Neural cell (in vitro differentiated cells): ENCODE measurements around the gene METTL9. TPM values are rescaled to one million over a fixed set of nuclear protein-coding genes. Genes with fewer than 3 reads are reported as not detected.
"Not testable (repeated sequence)": the region's sequence is repeated elsewhere in the genome, so short reads cannot be mapped to it uniquely, and the experiment has no call there.

Experiments
- H2AFZ ChIP-seq: fragments of 200-600, 300-800 bp; sonication (generic), shearing (Covaris generic); 2 replicates; pipeline ENCODE4 v1.6.0; 2014; ENCODE audit warnings: low read depth, mild to moderate bottlenecking, antibody characterized with exemption, low read length, moderate library complexity
- H3F3A ChIP-seq: fragments of 200-600 bp; shearing (Covaris generic); 2 replicates; pipeline ENCODE4 v1.6.1; 2016; ENCODE audit warnings: mild to moderate bottlenecking, moderate library complexity, mixed read lengths, antibody characterized with exemption, low read length; ENCODE audit not compliant: insufficient read depth, poor library complexity, severe bottlenecking
- H3K27ac ChIP-seq: fragments of 200-600, 300-800 bp; sonication (generic), shearing (Covaris generic); 2 replicates; pipeline ENCODE4 v1.5.1; 2014; ENCODE audit warnings: mild to moderate bottlenecking, low read length, moderate library complexity
- H3K27me3 ChIP-seq: fragments of 300-800, 200-600 bp; sonication (generic), shearing (Covaris generic); 2 replicates; pipeline ENCODE4 v1.6.0; 2014; ENCODE audit warnings: mild to moderate bottlenecking, low read depth, low read length, moderate library complexity; ENCODE audit not compliant: insufficient read depth
- H3K36me3 ChIP-seq: fragments of 300-800, 200-600 bp; sonication (generic), shearing (Covaris generic); 2 replicates; pipeline ENCODE4 v1.5.1; 2014; ENCODE audit warnings: mild to moderate bottlenecking, antibody characterized with exemption, low read length, moderate library complexity; ENCODE audit not compliant: insufficient read depth
- H3K4me2 ChIP-seq: fragments of 300-800, 200-600 bp; sonication (generic), shearing (Covaris generic); 2 replicates; pipeline ENCODE4 v1.6.0; 2014; ENCODE audit warnings: mild to moderate bottlenecking, low read length
- H3K4me3 ChIP-seq: fragments of 300-800, 200-600 bp; sonication (generic), shearing (Covaris generic); 2 replicates; pipeline ENCODE4 v1.5.1; 2014; ENCODE audit warnings: mild to moderate bottlenecking, low read length, moderate library complexity
- H3K79me2 ChIP-seq: fragments of 200-600 bp; shearing (Covaris generic); replicated peaks from 2 replicates; pipeline ENCODE4 v1.6.0; 2014; ENCODE audit warnings: mild to moderate bottlenecking, low read length, moderate library complexity; ENCODE audit not compliant: insufficient read depth
- H3K9ac ChIP-seq: fragments of 300-800, 200-600 bp; sonication (generic), shearing (Covaris generic); 2 replicates; pipeline ENCODE4 v1.6.1; 2016; ENCODE audit warnings: mild to moderate bottlenecking, low read length, mixed read lengths
- H3K9me2 ChIP-seq: fragments of 200-600 bp; shearing (Covaris generic); 2 replicates; pipeline ENCODE4 v1.6.1; 2016; ENCODE audit warnings: mild to moderate bottlenecking, low read length, mixed read lengths; ENCODE audit not compliant: insufficient read depth
- H3K9me3 ChIP-seq: fragments of 200-600, 300-800 bp; sonication (generic), shearing (Covaris generic); 2 replicates; pipeline ENCODE4 v1.6.1; 2016; ENCODE audit warnings: mild to moderate bottlenecking, mixed run types, low read length, moderate library complexity, mixed read lengths
- H4K20me1 ChIP-seq: fragments of 200-600 bp; shearing (Covaris generic); 2 replicates; pipeline ENCODE4 v1.6.1; 2016; ENCODE audit warnings: mild to moderate bottlenecking, mixed run types; ENCODE audit not compliant: insufficient read depth
- EP300 ChIP-seq: fragments of 450-650 bp; conservative IDR thresholded peaks from 2 replicates; pipeline ENCODE4 v1.6.1; 2014; ENCODE audit warnings: antibody characterized with exemption, mild to moderate bottlenecking, moderate library complexity; ENCODE audit not compliant: poor library complexity, severe bottlenecking
- RAD21 ChIP-seq: fragments of 450-650 bp; conservative IDR thresholded peaks from 2 replicates; pipeline ENCODE4 v1.6.1; 2014; ENCODE audit warnings: antibody characterized with exemption, mild to moderate bottlenecking, moderate library complexity
- SMC3 ChIP-seq: fragments of 450-650 bp; conservative IDR thresholded peaks from 2 replicates; pipeline ENCODE4 v1.6.1; 2014; ENCODE audit warnings: antibody characterized with exemption, mild to moderate bottlenecking, moderate library complexity; ENCODE audit not compliant: poor library complexity
- TAF1 ChIP-seq: IDR thresholded peaks from 2 replicates; pipeline ENCODE4 v1.6.1; 2012; ENCODE audit warnings: low read depth
- polyA plus RNA-seq: library from polyadenylated mRNA; depleted of rRNA; stranded (reverse); fragments of >200 nt; gene quantifications from 2 replicates; pipeline ENCODE4 v1.2.3, GENCODE V29; 2014
- TF ChIP-seq, protein P1 (sequence below): fragments of 450-650 bp; IDR thresholded peaks from 2 replicates; pipeline ENCODE4 v1.5.1; 2014; ENCODE audit warnings: antibody characterized with exemption, mild to moderate bottlenecking, moderate library complexity; ENCODE audit not compliant: poor library complexity, severe bottlenecking
- TF ChIP-seq, protein P2 (sequence below): IDR thresholded peaks from 2 replicates; pipeline ENCODE4 v1.6.1; 2012; ENCODE audit warnings: borderline replicate concordance

Gene METTL9
- polyA plus RNA-seq, 1 donor from 2014 or later, result 483 TPM

DNA sequence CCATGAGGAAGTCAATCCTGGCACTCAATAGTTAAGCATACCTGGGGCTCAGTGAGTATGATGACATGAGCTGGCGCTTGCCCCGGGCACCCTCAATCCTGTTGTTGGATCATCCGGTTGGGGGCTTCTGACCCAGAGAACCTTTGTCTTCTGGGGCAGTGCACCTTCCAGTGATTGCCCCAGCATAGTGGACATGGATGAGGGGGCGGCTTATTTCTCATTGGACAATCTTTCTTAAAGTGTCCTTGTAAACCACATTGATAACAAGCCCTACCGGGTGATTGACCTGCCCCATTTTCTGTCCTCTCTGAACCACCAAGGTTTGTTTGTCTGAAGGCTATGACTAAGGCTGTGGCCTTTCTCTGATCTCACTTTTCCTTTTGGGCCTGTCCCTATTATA is 34.8 kb downstream of the METTL9 start:
- H3K9me2 ChIP-seq, result no peaks in the 10 kb centered on the region
- H3K9me3 ChIP-seq, result no peaks in the 10 kb centered on the region
- H3K79me2 ChIP-seq, result no peaks in the 10 kb centered on the region
- H2AFZ ChIP-seq, result no peak overlapping the region
- no peak overlapping the region for H3K9ac ChIP-seq
- H3K36me3 ChIP-seq, result no peaks in the 10 kb centered on the region
- H4K20me1 ChIP-seq, result no peaks in the 10 kb centered on the region
- H3K4me3 ChIP-seq, result no peak overlapping the region
- H3F3A ChIP-seq, result no peaks in the 10 kb centered on the region
- no peak for TF ChIP-seq TAF1
- TF ChIP-seq RAD21, result no peak
- TF ChIP-seq, protein P1, sequence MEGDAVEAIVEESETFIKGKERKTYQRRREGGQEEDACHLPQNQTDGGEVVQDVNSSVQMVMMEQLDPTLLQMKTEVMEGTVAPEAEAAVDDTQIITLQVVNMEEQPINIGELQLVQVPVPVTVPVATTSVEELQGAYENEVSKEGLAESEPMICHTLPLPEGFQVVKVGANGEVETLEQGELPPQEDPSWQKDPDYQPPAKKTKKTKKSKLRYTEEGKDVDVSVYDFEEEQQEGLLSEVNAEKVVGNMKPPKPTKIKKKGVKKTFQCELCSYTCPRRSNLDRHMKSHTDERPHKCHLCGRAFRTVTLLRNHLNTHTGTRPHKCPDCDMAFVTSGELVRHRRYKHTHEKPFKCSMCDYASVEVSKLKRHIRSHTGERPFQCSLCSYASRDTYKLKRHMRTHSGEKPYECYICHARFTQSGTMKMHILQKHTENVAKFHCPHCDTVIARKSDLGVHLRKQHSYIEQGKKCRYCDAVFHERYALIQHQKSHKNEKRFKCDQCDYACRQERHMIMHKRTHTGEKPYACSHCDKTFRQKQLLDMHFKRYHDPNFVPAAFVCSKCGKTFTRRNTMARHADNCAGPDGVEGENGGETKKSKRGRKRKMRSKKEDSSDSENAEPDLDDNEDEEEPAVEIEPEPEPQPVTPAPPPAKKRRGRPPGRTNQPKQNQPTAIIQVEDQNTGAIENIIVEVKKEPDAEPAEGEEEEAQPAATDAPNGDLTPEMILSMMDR, result no peak
- TF ChIP-seq SMC3, result no peak
- TF ChIP-seq, protein P2, sequence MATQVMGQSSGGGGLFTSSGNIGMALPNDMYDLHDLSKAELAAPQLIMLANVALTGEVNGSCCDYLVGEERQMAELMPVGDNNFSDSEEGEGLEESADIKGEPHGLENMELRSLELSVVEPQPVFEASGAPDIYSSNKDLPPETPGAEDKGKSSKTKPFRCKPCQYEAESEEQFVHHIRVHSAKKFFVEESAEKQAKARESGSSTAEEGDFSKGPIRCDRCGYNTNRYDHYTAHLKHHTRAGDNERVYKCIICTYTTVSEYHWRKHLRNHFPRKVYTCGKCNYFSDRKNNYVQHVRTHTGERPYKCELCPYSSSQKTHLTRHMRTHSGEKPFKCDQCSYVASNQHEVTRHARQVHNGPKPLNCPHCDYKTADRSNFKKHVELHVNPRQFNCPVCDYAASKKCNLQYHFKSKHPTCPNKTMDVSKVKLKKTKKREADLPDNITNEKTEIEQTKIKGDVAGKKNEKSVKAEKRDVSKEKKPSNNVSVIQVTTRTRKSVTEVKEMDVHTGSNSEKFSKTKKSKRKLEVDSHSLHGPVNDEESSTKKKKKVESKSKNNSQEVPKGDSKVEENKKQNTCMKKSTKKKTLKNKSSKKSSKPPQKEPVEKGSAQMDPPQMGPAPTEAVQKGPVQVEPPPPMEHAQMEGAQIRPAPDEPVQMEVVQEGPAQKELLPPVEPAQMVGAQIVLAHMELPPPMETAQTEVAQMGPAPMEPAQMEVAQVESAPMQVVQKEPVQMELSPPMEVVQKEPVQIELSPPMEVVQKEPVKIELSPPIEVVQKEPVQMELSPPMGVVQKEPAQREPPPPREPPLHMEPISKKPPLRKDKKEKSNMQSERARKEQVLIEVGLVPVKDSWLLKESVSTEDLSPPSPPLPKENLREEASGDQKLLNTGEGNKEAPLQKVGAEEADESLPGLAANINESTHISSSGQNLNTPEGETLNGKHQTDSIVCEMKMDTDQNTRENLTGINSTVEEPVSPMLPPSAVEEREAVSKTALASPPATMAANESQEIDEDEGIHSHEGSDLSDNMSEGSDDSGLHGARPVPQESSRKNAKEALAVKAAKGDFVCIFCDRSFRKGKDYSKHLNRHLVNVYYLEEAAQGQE, result no peak
- H3K27me3 ChIP-seq, result no peaks in the 10 kb centered on the region
- H3K27ac ChIP-seq, result no peak overlapping the region
- H3K4me2 ChIP-seq, result no peak overlapping the region

DNA sequence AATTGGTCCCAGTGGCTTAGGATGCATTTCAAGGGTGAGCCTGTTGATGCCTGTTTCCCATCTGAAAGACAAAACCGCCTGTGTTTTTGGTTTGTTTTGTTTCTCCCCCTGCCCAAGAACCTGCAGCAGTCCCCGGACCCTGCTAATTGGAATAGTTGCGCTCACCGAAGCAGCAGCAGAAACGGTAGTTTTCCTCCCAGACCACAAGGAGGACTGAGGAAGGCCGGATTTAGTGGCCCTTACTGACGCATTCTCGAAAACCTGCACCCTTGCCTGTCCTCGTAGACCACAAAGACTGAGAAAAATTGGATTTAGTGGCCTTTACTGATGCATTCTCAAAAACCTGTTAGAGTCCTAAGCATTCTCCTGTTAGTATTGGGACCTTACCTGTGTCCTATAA is 36.3 kb downstream of the METTL9 start:
- not testable (repeated sequence) for H3K9me2 ChIP-seq, H3K79me2 ChIP-seq, H4K20me1 ChIP-seq, H3F3A ChIP-seq, H3K9ac ChIP-seq, H3K9me3 ChIP-seq, H3K4me2 ChIP-seq, H3K4me3 ChIP-seq, H3K36me3 ChIP-seq, H3K27me3 ChIP-seq, H2AFZ ChIP-seq, H3K27ac ChIP-seq

DNA sequence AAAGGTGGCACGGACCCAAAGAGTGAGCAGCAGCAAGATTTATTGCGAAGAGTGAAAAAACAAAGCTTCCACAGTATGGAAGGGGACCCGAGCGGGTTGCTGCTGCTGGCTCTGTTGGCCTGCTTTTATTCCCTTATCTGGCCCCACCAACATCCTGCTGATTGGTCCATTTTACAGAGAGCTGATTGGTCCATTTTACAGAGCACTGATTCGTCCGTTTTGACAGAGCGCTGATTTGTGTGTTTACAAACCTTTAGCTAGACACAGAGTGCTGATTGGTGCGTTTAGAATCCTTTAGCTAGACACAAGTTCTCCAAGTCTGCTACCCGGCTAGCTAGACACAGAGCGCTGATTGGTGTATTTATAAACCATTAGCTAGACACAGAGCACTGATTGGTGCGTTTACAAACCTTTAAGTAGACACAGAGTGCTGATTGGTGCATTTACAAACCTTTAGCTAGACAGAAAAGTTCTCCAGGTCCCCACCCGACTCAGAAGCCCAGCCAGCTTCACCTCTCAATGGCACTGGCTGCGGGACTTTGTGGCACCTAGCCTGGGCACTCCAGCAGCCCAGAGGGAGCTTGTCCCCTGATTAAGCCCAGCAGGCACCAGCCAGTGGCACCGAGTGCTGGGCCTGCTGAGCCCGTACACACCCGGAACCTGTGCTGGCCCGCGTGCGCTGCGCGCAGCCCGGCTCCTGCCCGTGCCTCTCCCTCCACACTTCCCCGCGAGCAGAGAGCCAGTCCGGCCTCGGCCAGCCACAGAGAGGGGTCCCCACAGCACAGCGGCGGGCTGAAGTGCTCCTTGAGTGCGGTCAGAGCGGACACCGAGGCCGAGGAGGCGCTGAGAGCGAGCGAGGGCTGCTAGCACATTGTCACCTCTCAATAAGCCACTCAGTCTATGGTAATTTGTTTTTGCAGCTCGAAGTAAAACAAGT is 37.9 kb downstream of the METTL9 start:
- Histone ChIP-seq H3K36me3 (no peaks in the 10 kb centered on the region), H3K9ac (no peak overlapping the region), H3K4me3 (no peak overlapping the region), H3K27ac (no peak overlapping the region), H3K79me2 (no peaks in the 10 kb centered on the region), H2AFZ (no peak overlapping the region), H3K27me3 (no peaks in the 10 kb centered on the region), H4K20me1 (no peaks in the 10 kb centered on the region), H3K4me2 (no peak overlapping the region), H3K9me3 (no peaks in the 10 kb centered on the region), H3F3A (no peaks in the 10 kb centered on the region), H3K9me2 (no peaks in the 10 kb centered on the region)
- TF ChIP-seq RAD21, result no peak
- TF ChIP-seq TAF1, result no peak
- TF ChIP-seq, protein P2, result no peak
- no peak for TF ChIP-seq EP300
- no peak for TF ChIP-seq SMC3
